Fibroblast of pulmonary artery (primary cell): Measurements from ENCODE around the gene CNR2.

Experiments used
- DNase-seq: peaks from one replicate; pipeline ENCODE4 v3.0.0-alpha.2; 2010; ENCODE audit warnings: low read depth
- H3K4me3 ChIP-seq: replicated peaks from 2 replicates; pipeline ENCODE4 v1.5.1; 2011; ENCODE audit warnings: low read depth, mild to moderate bottlenecking, control low read depth, low read length, moderate library complexity
- CTCF ChIP-seq: IDR thresholded peaks from 2 replicates; pipeline ENCODE4 v1.5.1; 2011; ENCODE audit warnings: mild to moderate bottlenecking, control low read depth, low read length, inconsistent platforms; ENCODE audit errors: missing control alignments

CNR2 gene

GRCh38 chr1:23825762-23826522 lies 87.2 kb downstream of the CNR2 start:
- TF ChIP-seq CTCF = no peak
- DNase-seq = no peak
- H3K4me3 ChIP-seq = peak overlapping the region; percentile 85

GRCh38 chr1:23825076-23825761 lies 87.9 kb downstream of the CNR2 start, which contains the start of gene HMGCL:
Gene HMGCL (minus strand): TSS chr1:23825429. CDS start chr1:23825415, 14 bp downstream.
- peak; percentile 90 for DNase-seq
- TF ChIP-seq CTCF = no peak
- peak within 1 kb of the TSS; percentile 85 for H3K4me3 ChIP-seq

- peak overlapping the region; percentile 85 for H3K4me3 ChIP-seq
- no peak for DNase-seq
- TF ChIP-seq CTCF = no peak
These were observed 88.5 kb downstream of the CNR2 start for GRCh38 chr1:23824711-23825075.

- no peak for DNase-seq
- peak overlapping the region; percentile 85 for H3K4me3 ChIP-seq
- TF ChIP-seq CTCF = no peak
These were observed 89.4 kb downstream of the CNR2 start for GRCh38 chr1:23823767-23824166.
